ENCODE data around the gene GLYR1.

GLYR1 gene

DNA sequence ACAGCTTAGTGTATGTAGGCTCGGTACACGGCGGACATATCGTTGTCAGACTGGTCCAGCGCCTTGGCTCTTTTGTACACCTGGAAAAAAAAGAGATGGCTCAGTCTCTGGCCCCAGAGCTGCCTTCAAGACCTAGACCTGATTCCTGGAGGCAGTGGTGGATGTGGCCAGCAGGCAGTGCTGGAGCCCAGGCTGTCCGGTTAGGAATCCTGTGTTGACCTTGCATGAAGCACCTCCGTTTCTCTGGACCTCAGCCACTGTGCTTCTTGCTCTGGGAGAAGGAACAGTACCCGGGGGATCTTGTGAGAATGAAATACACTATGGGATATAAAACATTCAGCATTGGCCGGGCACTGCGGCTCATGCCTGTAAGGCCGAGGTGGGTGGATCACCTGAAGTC is 41.9 kb downstream of the GLYR1 start:
- no peak for DNase-seq (ENCODE audit: low read depth)

- no peak for DNase-seq (ENCODE audit: low read depth)
Observed at GRCh38 chr16:4803898-4804762, 43.0 kb downstream of the GLYR1 start.

DNA sequence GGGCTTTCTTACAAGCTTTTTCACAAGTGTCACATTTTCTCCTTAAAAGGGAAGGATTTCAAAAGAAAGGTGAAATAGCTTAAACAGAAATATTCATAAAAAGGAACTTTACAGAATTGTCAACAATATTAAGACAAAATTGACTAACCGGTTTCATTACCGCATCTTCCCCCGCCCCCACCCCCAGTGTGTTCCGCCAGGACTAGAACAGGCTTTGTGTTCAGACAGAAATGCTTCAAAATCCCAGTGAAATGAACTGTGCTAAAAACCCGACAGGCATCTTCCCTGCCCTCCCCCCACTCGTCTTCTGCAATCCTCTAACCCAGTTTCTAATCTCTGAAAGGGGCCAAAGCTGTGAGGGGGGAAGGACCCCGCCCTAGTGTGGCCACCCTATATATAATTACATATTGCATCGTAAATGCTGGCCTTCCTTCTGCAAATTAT is 43.7 kb downstream of the GLYR1 start:
- no peak for DNase-seq (ENCODE audit: low read depth)

DNA sequence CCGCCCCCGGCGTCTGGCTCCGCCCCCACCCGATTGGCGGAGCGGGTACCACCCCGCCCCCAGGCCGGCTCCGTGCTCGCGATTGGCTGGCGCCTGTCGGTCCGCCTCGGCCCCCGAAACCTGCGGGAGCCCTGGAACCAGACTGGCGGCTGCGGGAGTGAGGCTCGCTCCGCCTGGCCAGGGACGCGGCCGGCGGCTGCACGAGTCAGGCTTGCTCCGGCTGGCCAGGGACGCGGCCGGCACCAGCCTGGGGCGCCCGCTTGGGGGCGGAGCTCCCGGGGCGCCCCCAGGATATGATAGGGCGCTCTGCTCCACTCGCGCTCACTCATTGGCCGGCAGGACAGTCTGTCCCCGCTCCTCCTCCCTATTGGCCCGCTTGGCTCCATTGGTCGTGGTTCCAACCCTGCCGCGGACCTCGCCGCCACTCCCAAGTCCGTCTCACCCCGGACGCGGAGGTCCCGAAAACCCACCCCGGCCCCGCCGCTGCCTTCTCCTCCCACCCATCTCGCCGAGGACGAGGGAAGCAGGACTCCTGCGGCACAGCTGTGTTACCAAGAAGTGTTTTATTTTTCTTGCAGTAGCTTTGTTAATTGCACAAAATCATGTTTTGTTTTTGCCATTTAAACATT is 44.3 kb downstream of the GLYR1 start:
- DNase-seq (ENCODE audit: low read depth) = peak; percentile 89

DNA sequence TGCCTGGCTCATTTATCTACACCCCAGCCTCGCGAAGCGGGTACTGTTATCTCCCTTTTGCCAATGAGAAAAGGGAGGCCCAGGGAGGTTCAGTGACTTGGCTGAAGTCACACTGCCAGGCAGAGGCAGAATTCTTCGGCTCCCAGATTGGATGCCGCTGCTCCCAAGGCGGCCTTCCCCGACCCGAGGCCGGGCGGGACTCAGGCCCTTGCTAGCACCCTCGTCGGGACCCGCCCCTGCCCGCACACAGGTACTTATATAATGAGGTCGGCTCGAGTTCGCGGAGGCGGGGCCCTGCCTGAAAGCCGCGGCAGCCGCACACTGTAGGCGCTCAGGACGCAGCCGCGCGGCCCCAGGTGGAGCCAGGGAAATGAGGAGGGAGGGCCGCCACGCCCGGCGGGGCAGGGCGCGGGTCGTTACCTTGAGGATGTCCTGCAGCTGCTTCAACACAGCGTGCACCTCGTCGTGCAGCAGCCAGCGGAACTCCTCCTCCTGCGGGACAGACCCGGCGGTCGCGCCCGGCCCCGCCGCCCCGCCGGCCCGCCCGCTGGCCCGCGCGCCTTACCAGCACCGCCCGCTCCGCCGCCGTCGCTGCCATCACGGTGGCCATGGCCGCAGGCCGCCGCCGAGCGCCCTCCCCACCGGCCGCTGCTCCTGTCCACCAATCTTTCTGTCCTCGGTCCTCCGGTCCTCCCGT is 45.0 kb downstream of the GLYR1 start, which contains the start of gene ROGDI:
ROGDI (minus strand) TSS at position 672 of the 697 bp plus-strand sequence; CDS start at position 610, 62 bp downstream.
- DNase-seq (ENCODE audit: low read depth) = no peak

DNA sequence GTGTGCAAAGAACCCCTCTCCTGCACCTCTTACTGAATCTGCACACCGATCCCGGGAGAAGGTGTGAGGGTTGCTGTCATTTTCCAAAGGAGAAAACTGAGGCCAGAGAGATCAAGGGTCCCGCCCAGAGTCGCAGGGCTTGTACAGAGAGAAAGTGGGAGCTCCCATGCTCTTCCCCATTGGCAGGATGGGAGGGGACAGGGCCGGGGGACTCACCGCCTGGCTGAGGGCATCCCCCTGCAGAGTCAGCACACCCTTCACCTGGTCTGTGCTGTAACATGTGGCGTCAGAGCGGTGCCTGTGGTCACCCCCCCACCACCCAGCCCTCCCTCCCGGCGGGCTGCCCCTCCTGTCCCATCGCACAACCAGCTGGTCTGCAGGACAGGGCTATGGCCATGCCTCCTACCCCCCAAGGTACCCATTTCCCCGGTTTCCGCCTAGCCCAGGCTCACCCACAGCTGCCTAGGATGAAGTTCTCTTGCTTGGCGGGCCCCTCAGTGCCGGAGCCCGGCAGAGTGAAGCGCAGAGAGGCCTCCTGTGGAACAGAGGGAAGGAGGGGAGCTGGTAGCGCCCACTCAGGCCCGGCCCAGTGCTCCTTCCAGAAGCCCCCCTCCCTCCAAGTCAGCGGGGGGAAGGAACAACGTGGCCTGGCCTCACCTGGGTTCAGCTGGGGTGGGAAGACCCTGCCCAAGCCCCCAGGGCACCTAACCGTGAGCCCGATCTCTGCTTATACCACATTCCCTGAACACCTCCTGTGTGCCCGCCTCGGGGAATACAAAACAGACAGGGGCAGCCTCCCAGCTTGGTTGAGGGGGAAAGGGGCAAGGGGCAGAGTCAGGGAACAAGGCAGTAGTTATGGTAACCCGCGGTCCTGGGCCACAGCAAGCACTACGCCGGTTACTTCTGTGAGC is 45.8 kb downstream of the GLYR1 start:
- no peak for DNase-seq (ENCODE audit: low read depth)

GRCh38 chr16:4800290-4801041 is 46.6 kb downstream of the GLYR1 start:
- no peak for DNase-seq (ENCODE audit: low read depth)

DNA sequence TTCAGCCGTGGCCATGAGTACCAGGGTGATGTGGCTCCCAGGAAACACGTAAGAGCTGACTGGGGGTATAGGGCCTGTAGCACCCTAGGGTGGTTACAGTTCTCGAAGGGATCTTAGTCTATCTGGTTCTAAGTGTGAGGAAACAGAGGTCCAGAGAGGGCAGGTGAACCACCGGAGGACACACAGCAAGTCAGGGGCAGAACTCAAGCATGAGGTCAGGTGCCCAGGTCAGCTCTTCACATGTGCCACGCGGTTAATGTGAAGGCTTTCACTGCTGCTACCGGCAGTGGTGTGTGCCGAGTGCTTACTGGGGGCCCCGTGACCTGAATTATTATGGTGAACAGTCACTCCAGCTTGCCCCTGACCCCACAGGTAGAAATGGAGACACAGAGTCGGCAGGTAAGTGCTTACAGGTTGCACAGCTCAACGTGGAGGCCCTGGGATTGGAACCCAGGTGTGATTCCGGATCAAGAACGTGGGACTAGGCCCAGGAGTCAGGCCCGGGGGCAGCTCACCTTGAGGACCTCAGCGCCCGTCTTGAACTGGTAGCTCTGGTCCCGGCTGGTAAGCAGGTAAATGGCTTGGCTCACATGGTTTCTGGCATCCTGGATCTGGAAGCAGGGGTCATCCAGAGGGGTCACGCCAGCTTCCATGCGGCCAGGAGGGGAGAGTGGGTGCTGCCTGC is 47.8 kb downstream of the GLYR1 start:
- DNase-seq (ENCODE audit: low read depth) = no peak

DNA sequence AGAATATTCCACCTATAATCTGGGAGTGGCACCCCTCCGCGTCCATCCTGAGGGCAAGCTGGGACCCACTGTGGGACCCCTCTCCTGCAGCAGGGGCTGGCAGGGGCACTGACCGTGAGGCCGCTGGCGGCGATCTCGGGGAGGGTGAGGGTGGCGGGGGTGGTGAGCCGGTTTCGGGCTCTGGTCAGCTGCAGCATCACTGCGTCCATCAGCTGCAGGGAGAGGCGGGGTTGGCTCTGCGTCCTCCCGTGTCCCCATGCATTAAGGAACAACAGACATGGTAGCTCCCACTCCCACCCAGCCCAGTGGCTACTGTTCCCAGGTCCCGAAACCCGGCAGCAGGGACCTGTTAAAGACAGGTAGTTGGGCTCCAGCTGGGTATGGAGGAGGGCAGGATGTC is 48.6 kb downstream of the GLYR1 start:
- no peak for DNase-seq (ENCODE audit: low read depth)

GRCh38 chr16:4797805-4798252 is 49.3 kb downstream of the GLYR1 start:
- DNase-seq (ENCODE audit: low read depth) = no peak

DNA sequence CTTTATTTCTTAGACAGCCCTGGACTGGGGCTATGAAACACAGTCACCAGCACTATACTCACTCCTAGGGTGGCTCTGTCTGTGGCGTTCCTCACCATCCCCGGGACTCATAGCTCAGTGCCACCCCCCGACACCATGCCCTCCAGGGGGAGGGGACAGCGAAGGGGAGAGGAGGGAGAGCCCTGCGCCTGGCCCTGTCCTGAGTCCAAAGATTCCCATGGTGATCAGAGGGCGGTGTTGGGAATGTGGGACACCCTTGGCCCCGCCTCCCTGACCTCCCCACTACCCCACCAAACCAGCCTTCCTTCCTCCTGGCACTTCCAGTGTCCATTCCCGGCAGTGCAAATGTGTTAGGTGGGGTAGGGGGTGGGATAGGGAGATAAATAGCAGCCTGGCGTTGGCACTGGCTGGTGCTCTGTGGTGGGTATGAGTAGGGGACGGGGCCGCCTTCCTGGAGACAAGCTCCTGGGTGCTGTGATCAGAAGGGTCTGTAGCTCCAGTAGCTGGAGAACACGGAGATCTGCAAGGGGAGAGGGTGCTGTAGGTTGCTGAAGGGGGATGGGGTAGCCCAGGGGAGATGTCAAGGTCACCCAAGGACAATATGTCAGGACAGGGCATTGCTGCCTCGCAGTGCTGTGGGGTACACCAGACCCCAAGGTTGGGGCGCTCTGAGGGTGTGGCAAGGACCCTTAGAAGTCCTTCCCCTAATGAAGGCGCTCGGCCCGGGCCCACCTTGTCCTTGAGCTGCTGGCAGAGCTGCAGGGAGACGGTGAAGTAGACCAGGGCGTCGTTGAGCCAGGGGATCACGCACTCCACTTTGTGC is 49.9 kb downstream of the GLYR1 start:
- DNase-seq (ENCODE audit: low read depth) = no peak

DNA sequence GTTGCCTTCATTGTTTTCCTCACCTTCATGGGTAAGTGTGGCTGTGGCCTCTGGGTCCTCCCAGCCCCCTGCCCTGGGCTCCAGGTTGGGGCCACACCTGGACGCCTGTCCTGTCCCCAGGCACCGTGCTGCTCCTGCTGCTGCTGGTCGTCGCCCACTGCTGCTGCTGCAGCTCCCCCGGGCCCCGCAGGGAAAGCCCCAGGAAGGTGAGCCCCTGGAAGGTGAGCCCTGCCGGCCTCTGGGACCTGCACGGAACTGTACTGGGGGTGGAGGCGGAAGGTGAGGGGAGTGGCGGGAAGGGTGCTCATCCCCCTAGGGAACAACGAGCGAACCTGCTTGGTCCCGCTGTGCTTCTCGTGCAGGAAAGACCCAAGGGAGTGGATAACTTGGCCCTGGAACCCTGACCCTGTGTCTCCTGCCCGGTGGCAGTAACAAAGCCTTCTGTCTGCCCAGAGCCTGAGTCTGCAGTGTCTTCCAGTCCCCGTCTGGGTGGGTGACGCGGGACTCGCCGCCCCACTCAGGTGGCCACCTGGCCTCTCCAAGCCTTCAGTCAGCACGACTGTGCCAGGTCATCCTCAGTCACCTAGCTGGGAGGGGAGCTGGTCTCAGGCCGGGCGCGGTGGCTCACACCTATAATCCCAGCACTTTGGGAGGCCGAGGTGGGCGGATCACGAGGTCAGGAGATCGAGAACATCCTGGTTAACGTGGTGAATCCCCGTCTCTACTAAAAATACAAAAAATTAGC is 51.1 kb downstream of the GLYR1 start:
- DNase-seq (ENCODE audit: low read depth) = no peak

DNA sequence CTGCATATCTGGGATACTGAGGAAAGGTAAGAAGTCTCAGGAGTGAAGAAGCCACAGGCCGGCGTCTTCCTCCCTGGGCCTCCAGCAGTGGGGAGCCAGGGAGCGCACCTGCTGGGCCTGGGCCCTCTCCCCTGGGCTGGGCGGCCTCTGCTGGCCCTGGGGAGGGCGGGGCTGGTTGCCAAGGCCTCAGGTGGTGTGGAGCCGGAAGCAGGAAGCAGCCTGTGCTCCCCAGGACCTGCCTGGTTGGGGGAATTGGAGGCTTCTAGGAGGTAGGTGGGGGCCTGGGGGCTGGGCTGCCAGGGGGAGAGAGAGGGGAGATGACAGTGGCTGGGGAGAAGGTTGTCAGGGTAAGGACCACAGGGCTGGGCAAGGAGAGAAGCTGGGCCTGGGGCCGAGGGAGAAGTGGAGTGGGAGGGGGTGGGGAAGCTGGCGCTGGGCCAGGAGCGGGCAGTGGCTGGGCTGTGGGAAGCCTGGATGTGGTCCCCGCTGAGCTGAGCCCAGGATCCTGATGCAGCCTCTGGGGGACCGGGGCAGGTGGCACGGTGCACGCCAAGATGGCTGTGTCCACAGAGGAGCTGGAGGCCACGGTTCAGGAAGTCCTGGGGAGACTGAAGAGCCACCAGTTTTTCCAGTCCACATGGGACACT is 51.8 kb downstream of the GLYR1 start, which contains the start of gene SMIM22:
SMIM22 (plus strand) TSS at position 189 of the 647 bp plus-strand sequence; CDS start at position 555, 366 bp downstream.
- DNase-seq (ENCODE audit: low read depth) = no peak

DNA sequence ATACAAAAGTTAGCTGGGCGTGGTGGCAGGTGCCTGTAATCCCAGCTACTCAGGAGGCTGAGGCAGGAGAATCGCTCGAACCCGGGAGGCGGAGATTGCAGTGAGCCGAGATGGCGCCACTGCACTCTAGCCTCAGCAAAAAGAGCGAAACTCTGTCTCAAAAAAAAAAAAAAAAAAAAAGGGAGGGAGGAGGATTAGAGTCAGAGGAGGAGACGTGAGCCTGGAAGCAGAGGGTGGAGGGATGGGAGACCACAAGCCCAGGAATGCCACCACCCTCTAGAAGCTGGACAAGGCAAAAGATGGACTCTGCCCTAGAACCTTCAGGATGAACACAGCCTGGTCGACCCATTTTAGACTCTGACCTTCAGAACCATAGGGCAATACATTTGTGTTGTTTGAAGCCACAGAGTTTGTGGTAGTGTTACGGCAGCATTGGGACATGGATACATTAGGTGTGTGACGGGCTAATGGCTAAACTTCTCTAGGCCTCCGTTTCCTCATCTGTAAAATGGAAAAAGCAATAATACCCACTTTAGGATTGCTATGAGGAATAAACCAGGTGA is 54.1 kb downstream of the GLYR1 start:
- DNase-seq (ENCODE audit: low read depth) = no peak

GRCh38 chr16:4790871-4791270 is 56.2 kb downstream of the GLYR1 start:
- no peak for DNase-seq (ENCODE audit: low read depth)

GRCh38 chr16:4790261-4790660 is 56.8 kb downstream of the GLYR1 start:
- DNase-seq (ENCODE audit: low read depth) = no peak

DNA sequence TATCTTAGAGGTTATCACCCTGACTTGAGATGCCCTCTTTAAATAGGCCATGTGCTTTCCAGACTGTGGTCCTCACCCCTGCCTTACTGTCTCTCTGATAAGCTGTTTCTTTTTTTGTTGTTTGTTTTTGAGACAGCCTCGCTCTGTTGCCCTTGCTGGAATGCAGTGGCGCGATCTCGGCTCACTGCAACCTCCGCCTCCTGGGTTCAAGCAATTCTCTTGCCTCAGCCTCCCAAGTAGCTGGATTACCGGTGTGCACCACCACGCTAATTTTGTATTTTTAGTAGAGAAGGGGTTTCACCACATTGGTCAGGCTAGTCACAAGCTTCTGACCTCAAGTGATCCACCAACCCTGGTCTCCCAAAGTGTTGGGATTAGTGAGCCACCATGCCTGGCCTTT is 58.2 kb downstream of the GLYR1 start:
- DNase-seq (ENCODE audit: low read depth) = no peak

- no peak for DNase-seq (ENCODE audit: low read depth)
Observed at GRCh38 chr16:4788489-4788889, 58.6 kb downstream of the GLYR1 start.
